Left lung (tissue), 10 donors: ENCODE measurements around the gene LNX1. TPM values are rescaled to one million over a fixed set of nuclear protein-coding genes. Genes with fewer than 3 reads are reported as not detected.
A peak's percentile ranks its signal among the peaks of the same experiment; 100 is the strongest.

ENCODE experiments used
- ATAC-seq: fragments of 200-7000 bp; cut with Tn5 transposase; one replicate; pipeline ENCODE4 v1.9.1; 2020; ENCODE audit warnings: moderate library complexity
- DNase-seq, 4 donors: peaks; one replicate each; pipeline ENCODE4 v3.0.0-alpha.2; 2013 to 2020
- H3K27ac ChIP-seq, 2 donors: fragments of 200-600 bp; sonication (generic) in 1 of 2; one replicate each; pipeline versions ENCODE4 v1.5.0 to v1.8.0; 2020 to 2021
- H3K27me3 ChIP-seq, 2 donors: fragments of 200-600 bp; sonication (generic) in 1 of 2; one replicate each; pipeline versions ENCODE4 v1.5.0 to v1.8.0; 2020 to 2021
- H3K36me3 ChIP-seq, 2 donors: fragments of 200-600 bp; sonication (generic) in 1 of 2; one replicate each; pipeline versions ENCODE4 v1.5.0 to v1.8.0; 2020 to 2021
- H3K4me1 ChIP-seq, 2 donors: fragments of 200-600 bp; one replicate each; pipeline ENCODE4 v1.8.0; 2021
- H3K4me3 ChIP-seq, 2 donors: fragments of 200-600 bp; sonication (generic) in 1 of 2; one replicate each; pipeline versions ENCODE4 v1.5.0 to v1.8.0; 2020 to 2021; ENCODE audit warnings: mild to moderate bottlenecking in 1 of 2
- H3K9me3 ChIP-seq, 2 donors: fragments of 200-600 bp; sonication (generic) in 1 of 2; one replicate each; pipeline versions ENCODE4 v1.5.0 to v1.8.0; 2020 to 2021
- CTCF ChIP-seq, 2 donors: fragments of 200-600 bp; sonication (generic) in 1 of 2; IDR thresholded peaks; one replicate each; pipeline versions ENCODE4 v1.5.0 to v1.8.0; 2021; ENCODE audit warnings: antibody characterized with exemption in 2 of 2
- intact Hi-C, 2 donors: fragments of 100-400 bp; cut with DNase I; formaldehyde crosslinking; loops; one replicate each; pipeline versions ENCODE4 v1.11.2 to v1.14.2; 2022
- polyA plus RNA-seq, 6 donors: library from polyadenylated mRNA; unstranded; fragments of 120-200 nt; gene quantifications; one replicate each; pipeline ENCODE4 v1.2.1, GENCODE V29; 2013; ENCODE audit not compliant: insufficient read length in 6 of 6
- total RNA-seq, 2 donors: library from RNA; stranded (reverse); fragmentation: NEBNext Ultra II Directional; extraction: Animal tissue kit (Norgen Biotek cat#: 25700); gene quantifications; one replicate each; pipeline ENCODE4 v1.2.1, GENCODE V29; 2021
- donor health status: DM: no; HTN: yes; CAD: no.
- donor health status: DM: no; HTN: no; CAD: no.

Gene LNX1
- total and polyA plus RNA-seq, 8 donors = 2.5 to 4.4 (median 3.6) TPM

GRCh38 chr4:53579826-53580225, 11.5 kb downstream of the LNX1 start:
- H3K9me3 ChIP-seq = no peaks in the 10 kb centered on the region
- no peak overlapping the region for H3K27ac ChIP-seq
- no peak overlapping the region for H3K4me3 ChIP-seq
- H3K36me3 ChIP-seq = no peaks in the 10 kb centered on the region
- peaks cover 12 to 13% of the 10 kb centered on the region in 2 donors for H3K4me1 ChIP-seq
- intact Hi-C loops = no loop called here
- DNase-seq = no peak
- no peaks in the 10 kb centered on the region for H3K27me3 ChIP-seq
- ATAC-seq = no peak
- no peak for TF ChIP-seq CTCF (IDR thresholded peaks at IDR 0.05)

- Histone ChIP-seq H3K27ac (no peak overlapping the region), H3K9me3 (no peaks in the 10 kb centered on the region), H3K27me3 (no peaks in the 10 kb centered on the region), H3K4me1 (peaks cover 12 to 13% of the 10 kb centered on the region in 2 donors), H3K36me3 (no peaks in the 10 kb centered on the region), H3K4me3 (no peak overlapping the region)
- peak; percentile 84 for ATAC-seq
- intact Hi-C loops = no loop called here
- peak in 2 of 4 donors; percentile 75 to 86 for DNase-seq
- no peak for TF ChIP-seq CTCF (IDR thresholded peaks at IDR 0.05)
Measured at GRCh38 chr4:53576676-53577372, 14.5 kb downstream of the LNX1 start.

- H3K4me3 ChIP-seq = no peak overlapping the region
- no peak for TF ChIP-seq CTCF (IDR thresholded peaks at IDR 0.05)
- no peaks in the 10 kb centered on the region for H3K9me3 ChIP-seq
- no peaks in the 10 kb centered on the region for H3K36me3 ChIP-seq
- H3K27ac ChIP-seq = no peak overlapping the region
- DNase-seq (no peak), ATAC-seq (no peak)
- H3K4me1 ChIP-seq = peaks cover 12 to 13% of the 10 kb centered on the region in 2 donors
- intact Hi-C loops = no loop called here
- H3K27me3 ChIP-seq = no peaks in the 10 kb centered on the region
Measured at GRCh38 chr4:53576071-53576617, 15.1 kb downstream of the LNX1 start.

GRCh38 chr4:53575552-53575951, 15.7 kb downstream of the LNX1 start:
- Histone ChIP-seq H3K27ac (no peak overlapping the region), H3K4me3 (no peak overlapping the region), H3K9me3 (no peaks in the 10 kb centered on the region), H3K4me1 (peaks cover 12 to 13% of the 10 kb centered on the region in 2 donors), H3K36me3 (no peaks in the 10 kb centered on the region), H3K27me3 (no peaks in the 10 kb centered on the region)
- ATAC-seq (no peak), DNase-seq (no peak)
- intact Hi-C loops = no loop called here
- no peak for TF ChIP-seq CTCF (IDR thresholded peaks at IDR 0.05)

DNA sequence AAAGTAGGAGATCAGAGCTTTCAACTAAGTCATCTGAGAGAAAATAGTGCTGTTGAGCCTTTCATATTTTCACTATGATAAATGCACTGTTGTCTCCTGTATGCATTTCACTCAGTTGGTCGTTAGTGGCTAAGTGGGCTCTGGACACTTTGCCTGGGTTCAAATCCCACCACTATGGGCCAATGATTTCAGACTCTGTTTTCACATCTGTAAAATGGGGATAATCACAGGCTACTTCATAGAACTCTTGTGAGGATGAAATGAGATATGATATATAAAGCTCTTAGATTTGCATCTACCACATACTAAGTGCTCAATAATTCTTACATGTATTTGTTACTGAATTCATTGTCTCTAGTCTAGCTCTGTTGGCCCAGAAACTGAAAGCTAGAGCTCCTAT, 16.8 kb downstream of the LNX1 start:
- H3K4me1 ChIP-seq = peaks cover 12 to 13% of the 10 kb centered on the region in 2 donors
- H3K36me3 ChIP-seq = no peaks in the 10 kb centered on the region
- no peak overlapping the region for H3K4me3 ChIP-seq
- H3K27me3 ChIP-seq = no peaks in the 10 kb centered on the region
- no peaks in the 10 kb centered on the region for H3K9me3 ChIP-seq
- TF ChIP-seq CTCF (IDR thresholded peaks at IDR 0.05) = no peak
- no peak for DNase-seq
- intact Hi-C loops = no loop called here
- H3K27ac ChIP-seq = no peak overlapping the region
- no peak for ATAC-seq
